Activated B cell treated with CpG ODN at 0.5 μM for 24 hours (primary cell): ENCODE results near the gene RASAL2. TPM values are rescaled to one million over a fixed set of nuclear protein-coding genes. Genes with fewer than 3 reads are reported as not detected.

Source experiments
- ATAC-seq: fragments of 200-7000 bp; cut with Tn5 transposase; one replicate; pipeline ENCODE4 v1.10.0; 2021; ENCODE audit warnings: low read depth, mild to moderate bottlenecking, moderate library complexity
- CTCF ChIA-PET: fragments of 350-600 bp; sonication (Branson Sonifier 250); formaldehyde crosslinking; loops from one replicate; lab custom pipeline; 2021; ENCODE audit warnings: antibody characterized with exemption; lab: Charles Lee
- POLR2A ChIA-PET: fragments of 350-600 bp; sonication (Branson Sonifier 250); formaldehyde crosslinking; loops from one replicate; lab custom pipeline; 2021; ENCODE audit warnings: antibody characterized with exemption; lab: Charles Lee
- DNase-seq: peaks from one replicate; pipeline ENCODE4 v3.0.0; 2022
- H3K27ac Mint-ChIP-seq: one replicate; pipeline ENCODE4 v1.8.0; 2020; ENCODE audit warnings: mixed read lengths
- H3K27me3 Mint-ChIP-seq: one replicate; pipeline ENCODE4 v1.8.0; 2021; ENCODE audit warnings: mixed read lengths
- H3K36me3 Mint-ChIP-seq: one replicate; pipeline ENCODE4 v1.8.0; 2021; ENCODE audit warnings: low read depth, mixed read lengths
- H3K4me1 Mint-ChIP-seq: one replicate; pipeline ENCODE4 v1.8.0; 2021; ENCODE audit warnings: mixed read lengths
- H3K4me3 Mint-ChIP-seq: one replicate; pipeline ENCODE4 v1.8.0; 2020; ENCODE audit warnings: mild to moderate bottlenecking, mixed read lengths
- H3K9me3 Mint-ChIP-seq: one replicate; pipeline ENCODE4 v1.8.0; 2020; ENCODE audit warnings: mixed read lengths
- intact Hi-C: fragments of 100-400 bp; cut with micrococcal nuclease; formaldehyde crosslinking; loops from one replicate; pipeline ENCODE4 v1.15.1; 2024
- total RNA-seq: library from RNA; stranded (reverse); gene quantifications from 2 replicates; pipeline ENCODE4 v1.2.3, GENCODE V29; 2022
- TF ChIP-seq, protein P1 (sequence below): fragments of 200-600 bp; IDR thresholded peaks from one replicate; pipeline ENCODE4 v1.8.0; 2022; ENCODE audit warnings: antibody characterized with exemption, mild to moderate bottlenecking

The RASAL2 gene
- total RNA-seq, 1 donor from 2014 or later = 0.16 TPM

DNA sequence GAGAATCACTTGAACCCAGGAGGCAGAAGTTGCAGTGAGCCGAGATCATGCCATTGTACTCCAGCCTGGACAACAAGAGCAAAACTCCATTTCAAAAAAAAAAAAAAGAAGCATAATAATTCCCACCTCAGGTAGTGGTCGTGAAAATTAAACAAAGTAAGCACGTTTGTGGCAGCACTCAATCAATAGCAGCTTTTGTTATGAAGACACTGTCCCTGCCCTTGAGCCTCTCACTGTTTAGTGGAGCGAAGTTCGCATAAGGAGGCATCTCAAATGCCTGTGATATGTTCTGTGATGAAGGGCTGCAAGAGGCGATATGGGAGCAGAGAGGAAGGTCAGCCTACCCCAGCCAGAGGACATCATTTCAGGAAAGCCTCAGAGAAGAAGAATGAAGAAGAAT is 43.8 kb upstream of the RASAL2 start:
- Mint-ChIP-seq H3K4me3 (no peak overlapping the region), H3K27me3 (peaks cover 10% of the 10 kb centered on the region), H3K36me3 (no peaks in the 10 kb centered on the region), H3K9me3 (no peaks in the 10 kb centered on the region), H3K27ac (no peak overlapping the region), H3K4me1 (no peaks in the 10 kb centered on the region)
- DNase-seq (no peak), ATAC-seq (no peak)
- ChIA-PET POLR2A (no interaction called here), CTCF (no interaction called here)
- TF ChIP-seq, protein P1, sequence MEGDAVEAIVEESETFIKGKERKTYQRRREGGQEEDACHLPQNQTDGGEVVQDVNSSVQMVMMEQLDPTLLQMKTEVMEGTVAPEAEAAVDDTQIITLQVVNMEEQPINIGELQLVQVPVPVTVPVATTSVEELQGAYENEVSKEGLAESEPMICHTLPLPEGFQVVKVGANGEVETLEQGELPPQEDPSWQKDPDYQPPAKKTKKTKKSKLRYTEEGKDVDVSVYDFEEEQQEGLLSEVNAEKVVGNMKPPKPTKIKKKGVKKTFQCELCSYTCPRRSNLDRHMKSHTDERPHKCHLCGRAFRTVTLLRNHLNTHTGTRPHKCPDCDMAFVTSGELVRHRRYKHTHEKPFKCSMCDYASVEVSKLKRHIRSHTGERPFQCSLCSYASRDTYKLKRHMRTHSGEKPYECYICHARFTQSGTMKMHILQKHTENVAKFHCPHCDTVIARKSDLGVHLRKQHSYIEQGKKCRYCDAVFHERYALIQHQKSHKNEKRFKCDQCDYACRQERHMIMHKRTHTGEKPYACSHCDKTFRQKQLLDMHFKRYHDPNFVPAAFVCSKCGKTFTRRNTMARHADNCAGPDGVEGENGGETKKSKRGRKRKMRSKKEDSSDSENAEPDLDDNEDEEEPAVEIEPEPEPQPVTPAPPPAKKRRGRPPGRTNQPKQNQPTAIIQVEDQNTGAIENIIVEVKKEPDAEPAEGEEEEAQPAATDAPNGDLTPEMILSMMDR = no peak
- intact Hi-C loops = no loop called here

DNA sequence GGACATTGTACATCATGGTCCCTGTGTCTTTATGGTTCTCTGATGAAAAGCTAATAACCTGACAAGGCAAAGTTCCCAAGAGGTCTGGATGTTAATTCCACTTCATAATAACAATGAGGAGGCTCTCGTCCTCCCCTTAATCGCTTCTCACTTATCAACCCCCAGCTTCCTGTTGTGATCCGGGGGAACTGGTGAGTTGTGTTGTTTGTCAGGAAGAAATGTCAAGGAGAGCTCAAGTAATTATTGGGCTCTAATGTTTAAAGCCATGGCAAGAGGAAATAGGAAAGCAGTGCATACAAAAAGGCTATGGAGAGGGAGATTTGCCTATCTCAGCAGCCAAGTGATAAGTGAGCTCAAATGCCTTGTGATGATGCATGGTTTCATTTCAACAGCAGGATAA is 42.8 kb upstream of the RASAL2 start:
- DNase-seq (no peak), ATAC-seq (no peak)
- no peak overlapping the region for H3K4me3 Mint-ChIP-seq
- H3K4me1 Mint-ChIP-seq = peaks cover 2% of the 10 kb centered on the region
- ChIA-PET CTCF (no interaction called here), POLR2A (no interaction called here)
- H3K27ac Mint-ChIP-seq = no peak overlapping the region
- H3K9me3 Mint-ChIP-seq = no peaks in the 10 kb centered on the region
- intact Hi-C loops = no loop called here
- H3K27me3 Mint-ChIP-seq = peaks cover 10% of the 10 kb centered on the region
- TF ChIP-seq, protein P1 = no peak
- no peaks in the 10 kb centered on the region for H3K36me3 Mint-ChIP-seq

DNA sequence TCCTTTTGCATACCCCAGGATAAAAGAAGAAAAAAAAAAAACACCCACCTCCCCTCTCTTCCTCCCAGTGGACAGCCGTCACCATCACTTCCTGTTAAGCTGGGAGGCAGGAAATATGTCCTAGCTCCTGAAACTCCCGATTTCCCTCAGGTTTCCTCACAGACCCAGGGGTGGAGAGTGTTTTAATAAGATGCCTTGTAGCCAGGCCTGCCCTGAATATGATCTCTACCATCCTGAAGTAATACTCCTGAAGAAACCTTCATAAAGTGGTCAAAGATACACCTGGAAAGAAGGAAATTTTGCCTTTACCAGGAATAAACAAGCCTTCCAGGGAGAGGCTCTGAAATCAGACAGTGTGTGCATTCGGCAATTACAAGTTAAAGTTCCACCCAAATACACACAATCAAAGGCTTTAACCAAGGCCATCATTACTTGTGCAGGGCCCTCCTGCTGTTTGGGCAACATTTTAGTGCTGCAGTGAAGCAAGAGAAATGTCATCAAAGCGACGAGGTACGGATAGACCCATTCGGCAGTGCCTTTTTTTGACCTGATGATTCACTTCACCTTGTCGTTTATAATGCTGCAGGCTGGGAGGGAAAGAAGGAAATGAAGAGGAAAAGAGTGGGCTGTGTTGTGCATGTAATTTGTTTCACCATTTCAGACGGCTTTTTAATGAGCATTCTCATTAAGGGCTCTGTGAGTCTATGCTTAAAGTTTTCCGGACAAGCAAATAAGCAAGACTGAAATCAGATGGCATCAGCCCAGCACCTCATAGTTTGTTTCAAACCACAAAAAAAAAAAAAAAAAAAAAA is 41.0 kb upstream of the RASAL2 start:
- H3K4me1 Mint-ChIP-seq = peaks cover 7% of the 10 kb centered on the region
- CTCF ChIA-PET = no interaction called here
- H3K36me3 Mint-ChIP-seq = no peaks in the 10 kb centered on the region
- no peak for ATAC-seq
- peaks cover 10% of the 10 kb centered on the region for H3K27me3 Mint-ChIP-seq
- POLR2A ChIA-PET = no interaction called here
- H3K27ac Mint-ChIP-seq = no peak overlapping the region
- TF ChIP-seq, protein P1 = no peak
- intact Hi-C loops = no loop called here
- DNase-seq = no peak
- no peaks in the 10 kb centered on the region for H3K9me3 Mint-ChIP-seq
- no peak overlapping the region for H3K4me3 Mint-ChIP-seq

DNA sequence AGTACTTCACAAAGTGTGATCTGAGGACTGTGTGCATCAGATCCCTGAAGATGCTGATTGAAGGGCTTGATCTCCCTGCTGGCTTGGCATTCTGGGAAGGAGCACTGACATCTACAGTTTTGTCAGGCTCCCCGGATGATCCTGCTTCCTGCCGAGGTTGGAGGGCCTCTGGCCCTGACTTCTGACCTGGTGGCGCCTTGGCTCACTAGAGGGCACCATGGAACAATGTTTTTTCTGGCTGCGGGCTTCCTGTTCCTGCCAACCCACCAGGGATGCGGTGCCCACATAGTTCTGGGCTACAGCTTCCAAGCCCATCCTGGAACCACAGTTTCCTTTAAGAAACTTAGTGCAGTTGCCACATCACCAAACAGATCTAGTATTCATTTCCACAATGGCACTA is 38.8 kb upstream of the RASAL2 start:
- DNase-seq = no peak
- peaks cover 7% of the 10 kb centered on the region for H3K4me1 Mint-ChIP-seq
- H3K36me3 Mint-ChIP-seq = no peaks in the 10 kb centered on the region
- H3K27ac Mint-ChIP-seq = no peak overlapping the region
- intact Hi-C loops = no loop called here
- H3K9me3 Mint-ChIP-seq = no peaks in the 10 kb centered on the region
- TF ChIP-seq, protein P1 = no peak
- H3K4me3 Mint-ChIP-seq = no peak overlapping the region
- CTCF ChIA-PET = no interaction called here
- POLR2A ChIA-PET = no interaction called here
- ATAC-seq = no peak
- H3K27me3 Mint-ChIP-seq = peaks cover 7% of the 10 kb centered on the region

DNA sequence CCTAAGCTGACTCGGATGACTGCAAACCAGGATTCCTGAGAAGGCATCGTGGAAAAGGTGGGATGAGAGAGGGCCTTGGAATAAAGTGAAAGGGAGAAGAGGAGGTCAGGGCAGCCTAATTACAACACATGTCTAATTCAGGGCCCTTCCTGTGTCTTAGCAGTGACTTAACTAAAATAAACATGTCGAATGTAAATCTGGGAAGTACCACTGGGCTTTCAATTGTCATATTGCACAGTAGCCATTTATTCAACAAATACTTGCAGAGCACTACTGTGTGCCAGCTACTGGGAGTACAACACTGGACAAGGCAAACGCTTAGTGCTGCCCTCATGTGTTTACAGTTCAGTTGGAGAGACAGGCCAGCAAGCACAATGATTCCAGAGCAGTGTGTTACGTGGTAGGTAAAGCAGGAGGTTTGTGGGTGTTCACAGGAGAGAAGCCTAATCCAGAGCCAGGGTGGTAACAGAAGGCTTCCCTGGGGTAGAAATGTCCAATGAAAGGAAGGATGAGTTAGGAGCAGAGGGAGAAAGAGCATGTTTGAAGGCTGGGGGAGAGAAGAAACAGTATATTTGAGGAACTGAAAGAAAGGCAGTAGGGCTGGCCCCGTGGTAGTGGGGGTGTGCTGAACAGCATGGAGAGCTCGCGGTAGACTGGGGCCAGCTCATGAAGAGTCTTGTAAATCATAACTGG is 38.0 kb upstream of the RASAL2 start:
- ChIA-PET CTCF (no interaction called here), POLR2A (no interaction called here)
- Mint-ChIP-seq H3K27ac (no peak overlapping the region), H3K4me3 (no peak overlapping the region), H3K27me3 (peaks cover 8% of the 10 kb centered on the region), H3K9me3 (no peaks in the 10 kb centered on the region), H3K36me3 (no peaks in the 10 kb centered on the region), H3K4me1 (peaks cover 7% of the 10 kb centered on the region)
- TF ChIP-seq, protein P1 = no peak
- intact Hi-C loops = no loop called here
- ATAC-seq (peak; percentile 62), DNase-seq (no peak)
